Forelimb muscle (tissue), 1 donor: ENCODE results near the gene UFSP1. TPM values are rescaled to one million over a fixed set of nuclear protein-coding genes. Genes with fewer than 3 reads are reported as not detected.
"Not testable (repeated sequence)": the region's sequence is repeated elsewhere in the genome, so short reads cannot be mapped to it uniquely, and the experiment has no call there.

Experiments
- DNase-seq: peaks from one replicate; pipeline ENCODE4 v3.0.0-alpha.2; 2013; ENCODE audit warnings: low read depth
- polyA plus RNA-seq: library from polyadenylated mRNA; unstranded; fragments of 120-200 nt; gene quantifications from one replicate; pipeline ENCODE4 v1.2.1, GENCODE V29; 2013; ENCODE audit not compliant: insufficient read length

UFSP1 gene
- polyA plus RNA-seq: 2.0 TPM

DNA sequence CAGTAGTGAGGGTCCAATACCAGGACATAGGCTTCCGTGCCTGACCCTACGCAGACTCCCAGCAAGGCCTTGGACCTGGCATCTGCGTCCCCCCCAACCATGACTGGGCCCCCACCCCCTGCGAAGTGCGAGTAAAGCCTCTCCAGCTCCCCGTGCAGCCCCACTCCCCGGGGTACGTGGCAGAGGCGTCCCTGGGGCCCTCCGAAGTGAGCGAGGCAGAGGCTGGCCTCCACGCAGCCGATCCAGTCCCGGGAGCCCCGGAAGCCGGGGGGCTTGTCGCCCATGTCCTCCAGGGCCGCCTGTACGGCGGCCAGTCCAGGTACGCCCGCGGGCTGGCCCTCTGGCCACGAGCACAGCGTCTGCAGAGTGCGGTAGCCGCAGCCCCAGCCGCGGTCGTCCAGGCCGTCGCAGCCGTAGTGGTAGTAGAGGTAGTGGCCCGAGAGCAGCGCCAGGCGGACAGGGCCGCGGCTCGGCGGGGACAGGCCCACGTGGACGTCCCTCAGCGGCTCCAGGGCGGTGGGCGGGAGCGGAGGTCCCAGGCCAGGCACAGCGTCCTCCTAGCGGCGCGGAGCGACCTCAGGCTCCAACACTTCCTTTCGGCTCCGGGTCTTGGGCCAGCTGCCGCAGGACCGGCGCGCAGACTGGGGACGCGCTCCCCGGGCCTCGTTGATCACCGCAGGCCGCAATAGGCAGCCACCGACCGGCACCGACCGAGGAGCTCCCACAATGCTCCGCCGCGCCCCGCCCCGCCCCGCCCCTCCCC, at the start of gene UFSP1:
TSS of gene UFSP1 (minus strand) at position 728 of the 763 bp plus-strand sequence. CDS start at position 284, 444 bp downstream.
- DNase-seq: no peak

DNA sequence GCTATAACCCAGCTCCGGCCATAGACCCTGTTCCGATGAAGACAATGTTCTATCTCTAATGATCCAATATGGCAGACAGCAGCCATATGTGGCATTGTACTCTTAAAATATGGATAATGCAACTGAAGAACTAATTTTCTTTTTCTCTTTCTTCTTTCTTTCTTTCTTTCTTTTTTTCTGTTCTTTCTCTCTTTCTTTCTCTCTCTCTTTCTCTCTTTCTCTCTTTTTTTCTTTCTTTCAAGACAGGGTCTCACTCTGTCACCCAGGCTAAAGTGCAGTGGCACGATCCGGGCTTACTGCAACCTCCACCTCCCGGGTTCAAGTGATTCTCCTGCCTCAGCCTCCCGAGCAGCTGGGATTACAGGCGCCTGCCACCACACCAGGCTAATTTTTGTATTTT, 46.7 kb upstream of the UFSP1 start:
- not testable (repeated sequence) for DNase-seq

DNA sequence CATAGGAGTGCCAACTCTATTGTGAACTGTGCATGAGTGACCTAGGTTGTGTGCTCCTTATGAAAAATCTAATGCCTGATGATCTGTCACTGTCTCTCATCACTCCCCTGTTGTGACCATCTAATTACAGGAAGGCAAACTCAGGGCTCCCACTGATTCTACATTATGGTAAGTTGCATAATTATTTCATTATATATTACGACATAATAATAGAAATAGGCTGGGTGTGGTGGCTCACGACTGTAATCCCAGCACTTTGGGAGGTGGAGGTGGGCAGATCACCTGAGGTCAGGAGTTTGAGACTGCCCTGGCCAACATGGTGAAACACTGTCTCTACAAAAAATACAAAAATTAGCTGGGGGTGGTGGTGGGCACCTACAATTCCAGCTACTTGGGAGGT, 45.9 kb upstream of the UFSP1 start:
- DNase-seq: not testable (repeated sequence)

DNA sequence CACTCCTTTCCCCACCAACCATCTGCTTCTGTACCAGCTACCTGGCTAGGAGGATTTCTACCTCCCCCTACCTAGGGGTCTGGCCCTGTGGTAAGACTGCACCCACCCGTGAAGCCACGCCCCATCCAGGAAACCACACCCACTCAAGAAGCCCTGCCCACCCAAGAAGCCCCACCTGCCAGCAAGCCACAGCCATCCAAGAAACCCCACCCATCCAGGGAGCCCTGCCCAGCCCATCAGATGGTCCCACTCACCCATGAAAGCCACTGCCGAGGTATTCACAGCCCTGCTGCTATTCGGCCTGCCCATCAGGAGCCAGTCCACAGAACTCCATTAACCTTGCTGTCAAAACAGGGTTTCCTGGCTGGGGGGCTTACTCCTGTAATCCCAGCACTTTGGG, 44.2 kb upstream of the UFSP1 start:
- DNase-seq: no peak

DNA sequence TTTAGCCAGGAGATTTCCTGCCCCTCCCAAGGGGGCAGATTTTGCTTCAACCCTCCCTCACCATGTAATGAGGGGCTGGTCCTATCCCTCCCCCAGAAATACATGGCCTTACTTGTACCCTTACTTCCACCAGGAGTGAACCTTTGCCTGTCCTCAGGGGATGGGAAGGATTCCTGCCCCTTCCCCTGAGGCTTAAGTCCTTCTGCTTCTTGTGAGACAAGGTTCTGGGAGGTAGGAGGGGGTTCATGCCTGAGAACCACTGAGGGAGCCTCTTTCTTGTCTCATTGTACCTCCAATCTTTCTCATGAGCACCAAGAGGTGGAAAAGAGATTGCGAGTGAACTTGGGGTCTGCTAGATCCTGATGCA, 40.3 kb upstream of the UFSP1 start:
- DNase-seq: no peak

DNA sequence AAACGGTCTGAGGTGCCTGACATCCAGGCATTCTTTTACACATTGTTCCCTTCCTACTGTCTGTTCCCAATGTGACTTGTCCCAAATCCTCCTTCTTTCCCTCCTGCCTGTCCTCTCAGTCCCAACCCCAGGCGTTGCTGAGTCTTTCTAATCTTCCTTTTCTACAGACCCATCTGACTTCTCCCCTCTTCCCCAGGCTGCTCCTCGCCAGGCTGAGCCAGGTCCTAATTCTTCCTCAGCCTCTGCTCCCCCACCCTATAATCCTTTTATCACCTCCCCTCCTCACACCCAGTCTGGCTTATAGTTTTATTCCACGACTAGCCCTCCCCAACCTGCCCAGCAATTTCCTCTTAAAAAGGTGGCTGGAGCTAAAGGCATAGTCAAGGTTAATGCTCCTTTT, 34.1 kb upstream of the UFSP1 start:
- DNase-seq: not testable (repeated sequence)

DNA sequence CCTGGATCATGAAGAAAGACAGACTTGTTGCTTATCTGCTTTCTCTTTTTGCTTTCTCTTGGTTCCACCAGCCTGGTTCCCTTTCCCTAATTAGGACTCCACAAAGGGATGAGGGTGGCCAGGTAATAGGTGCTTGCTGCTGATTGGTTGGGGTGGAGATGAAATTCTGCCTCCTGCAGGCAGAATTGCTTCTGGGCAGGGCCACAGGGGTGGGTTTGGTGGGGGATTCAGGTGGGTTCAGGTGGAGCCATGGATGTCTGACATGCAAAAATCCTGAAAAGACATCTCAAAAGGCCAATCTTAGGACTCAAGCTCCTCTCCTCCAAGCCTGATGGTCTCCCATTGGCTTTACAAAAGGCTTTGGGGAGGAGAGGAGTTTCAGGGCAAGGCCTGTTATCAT, 31.5 kb upstream of the UFSP1 start:
- no peak for DNase-seq

DNA sequence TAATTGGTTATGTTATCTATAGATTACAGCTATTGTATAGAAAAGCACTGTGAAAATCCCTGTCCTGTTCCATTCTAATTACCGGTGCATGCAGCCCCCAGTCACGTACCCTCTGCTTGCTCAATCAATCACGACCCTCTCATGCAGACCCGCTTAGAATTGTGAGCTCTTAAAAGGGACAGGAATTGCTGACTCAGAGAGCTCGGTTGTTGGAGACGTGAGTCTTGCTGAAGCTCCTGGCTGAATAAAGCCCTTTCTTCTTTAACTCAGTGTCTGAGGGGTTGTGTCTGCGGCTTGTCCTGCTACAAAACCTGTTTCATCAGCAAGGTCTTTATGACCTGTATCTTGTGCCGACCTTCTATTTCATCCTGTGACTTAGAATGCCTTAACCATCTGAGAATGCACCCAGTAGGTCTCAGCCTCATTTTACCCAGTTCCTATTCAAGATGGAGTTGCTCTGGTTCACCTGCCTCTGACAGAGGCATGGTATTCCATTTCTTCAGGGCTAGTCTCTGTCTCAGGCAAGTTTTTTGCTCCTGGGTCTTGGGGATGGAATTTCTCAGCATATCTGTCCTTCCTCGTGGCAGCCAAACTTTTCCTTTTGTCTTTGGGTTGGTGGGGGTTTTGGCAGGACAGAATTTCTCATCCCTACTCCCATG, 30.4 kb upstream of the UFSP1 start:
- DNase-seq: not testable (repeated sequence)

DNA sequence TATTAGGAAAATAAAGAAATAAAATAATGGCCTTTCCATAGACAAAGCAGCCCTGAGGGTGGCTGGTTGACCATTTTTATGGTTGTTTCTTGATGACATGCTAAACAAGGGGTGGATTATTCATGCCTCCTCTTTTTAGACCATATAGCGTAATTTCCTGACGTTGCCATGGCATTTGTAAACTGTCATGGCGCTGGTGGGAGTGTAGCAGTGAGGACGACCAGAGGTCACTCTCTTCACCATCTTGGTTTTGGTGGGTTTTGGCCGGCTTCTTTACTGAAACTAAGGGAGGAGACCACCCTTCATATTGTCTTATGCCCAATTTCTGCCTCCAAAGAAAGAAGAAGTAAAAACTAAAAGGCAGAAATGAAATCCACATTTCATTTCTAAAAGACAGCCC, 29.8 kb upstream of the UFSP1 start:
- DNase-seq: not testable (repeated sequence)

DNA sequence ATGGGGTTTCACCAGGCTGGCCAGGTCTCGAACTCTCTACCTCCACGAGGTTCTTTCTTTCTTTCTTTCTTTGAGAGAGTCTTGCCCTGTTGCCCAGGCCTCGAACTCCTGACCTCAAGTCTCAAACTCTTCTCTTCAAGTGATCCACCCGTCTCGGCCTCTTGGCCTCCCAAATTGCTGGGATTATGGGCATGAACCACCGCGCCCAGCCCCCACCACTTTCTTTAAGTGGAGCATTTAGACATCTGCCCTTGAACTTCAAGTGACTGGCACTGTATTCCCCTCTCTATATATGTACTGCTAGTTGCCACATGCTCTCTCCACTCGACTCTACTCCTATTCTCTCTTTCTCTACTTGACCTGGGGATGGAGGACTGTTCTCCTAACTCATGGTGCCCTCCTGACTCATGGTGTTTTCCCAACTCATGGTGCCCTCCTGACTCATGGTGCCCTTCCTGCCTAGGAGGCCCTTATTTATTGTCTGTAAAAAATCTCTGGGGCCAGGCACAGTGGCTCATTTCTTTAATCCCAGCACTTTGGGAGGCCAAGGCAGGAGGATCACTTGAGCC, 25.4 kb upstream of the UFSP1 start:
- no peak for DNase-seq

DNA sequence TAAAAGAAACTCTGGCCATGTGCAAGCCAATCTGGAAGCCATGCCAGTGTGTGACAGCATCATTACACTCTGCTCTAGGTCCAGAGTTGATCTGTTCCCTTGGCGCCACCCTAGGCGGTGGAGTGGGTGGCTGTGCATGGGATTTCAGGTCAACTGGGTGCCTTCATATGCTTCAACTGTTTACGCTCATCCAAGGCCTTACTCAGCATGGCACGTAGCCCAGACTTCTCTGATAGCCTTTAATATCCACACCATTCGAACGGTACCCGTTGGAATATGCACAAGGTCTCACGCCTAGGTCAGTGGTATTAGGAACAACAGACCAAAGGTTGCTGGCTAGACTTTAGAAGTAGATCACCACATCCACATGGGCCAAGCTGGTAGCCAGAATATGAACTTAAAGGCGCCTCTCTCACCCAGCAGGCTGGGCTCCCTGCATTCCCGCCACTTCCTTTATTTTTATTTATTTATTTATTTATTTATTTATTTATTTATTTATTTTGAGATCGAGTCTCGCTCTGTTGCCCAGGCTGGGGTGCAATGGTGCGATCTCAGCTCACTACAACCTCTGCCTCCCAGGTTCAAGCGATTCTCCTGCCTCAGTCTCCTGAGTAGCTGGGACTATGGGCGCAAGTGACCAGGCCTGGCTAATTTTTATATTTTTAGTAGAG, 24.8 kb upstream of the UFSP1 start:
- DNase-seq: no peak

DNA sequence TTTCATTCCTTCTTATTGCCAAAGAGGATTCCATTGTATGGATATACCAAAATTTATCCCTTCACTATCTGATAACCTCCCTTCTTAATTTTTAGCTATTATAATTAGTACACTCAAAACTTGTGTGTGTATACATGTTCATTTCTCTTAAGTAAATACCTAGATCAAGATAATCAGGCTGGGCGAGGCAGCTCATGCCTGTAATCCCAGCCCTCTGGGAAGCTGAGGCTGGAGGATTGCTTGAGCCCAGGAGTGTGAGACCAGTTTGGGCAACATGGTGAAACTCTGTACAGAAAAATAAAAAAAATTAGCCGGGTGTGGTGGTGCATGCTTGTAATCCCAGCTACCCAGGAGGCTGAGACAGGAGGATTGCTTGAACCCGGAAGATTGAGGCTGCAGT, 22.0 kb upstream of the UFSP1 start:
- no peak for DNase-seq

DNA sequence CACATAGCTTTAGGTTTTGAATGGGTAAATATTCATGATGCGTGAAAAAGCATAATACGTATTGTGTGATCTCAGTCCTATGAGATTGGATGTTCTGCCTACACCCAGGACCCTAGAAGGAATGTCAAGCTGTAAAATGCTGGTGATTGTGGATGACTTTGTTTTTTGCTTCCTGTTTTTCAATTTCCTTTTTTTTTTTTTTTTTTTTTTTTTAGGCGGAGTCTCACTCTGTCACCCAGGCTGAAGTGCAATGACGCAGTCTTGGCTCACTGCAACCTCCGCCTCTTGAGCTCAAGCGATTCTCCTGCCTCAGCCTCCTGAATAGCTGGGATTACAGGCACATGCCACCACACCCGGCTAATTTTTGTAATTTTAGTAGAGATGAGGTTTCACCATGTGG, 20.9 kb upstream of the UFSP1 start:
- not testable (repeated sequence) for DNase-seq

DNA sequence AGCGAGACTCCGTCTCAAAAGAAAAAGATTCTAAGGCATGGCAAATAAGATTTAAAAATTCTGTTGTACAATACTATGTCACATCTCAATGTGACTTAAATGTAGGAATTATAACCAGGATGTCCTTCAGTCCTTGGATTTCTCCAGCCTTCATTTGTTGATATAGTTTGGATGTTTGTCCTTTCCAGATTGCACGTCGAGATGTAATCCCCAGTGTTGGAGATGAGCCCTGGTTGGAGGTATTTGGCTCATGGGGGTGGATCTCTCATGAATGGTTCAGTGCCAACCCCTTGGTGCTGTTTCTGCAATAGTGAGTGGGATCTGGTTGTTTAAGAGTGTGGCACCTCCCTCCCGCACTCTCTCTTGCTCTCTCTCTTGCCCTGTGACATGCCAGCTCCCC, 19.0 kb upstream of the UFSP1 start:
- no peak for DNase-seq

DNA sequence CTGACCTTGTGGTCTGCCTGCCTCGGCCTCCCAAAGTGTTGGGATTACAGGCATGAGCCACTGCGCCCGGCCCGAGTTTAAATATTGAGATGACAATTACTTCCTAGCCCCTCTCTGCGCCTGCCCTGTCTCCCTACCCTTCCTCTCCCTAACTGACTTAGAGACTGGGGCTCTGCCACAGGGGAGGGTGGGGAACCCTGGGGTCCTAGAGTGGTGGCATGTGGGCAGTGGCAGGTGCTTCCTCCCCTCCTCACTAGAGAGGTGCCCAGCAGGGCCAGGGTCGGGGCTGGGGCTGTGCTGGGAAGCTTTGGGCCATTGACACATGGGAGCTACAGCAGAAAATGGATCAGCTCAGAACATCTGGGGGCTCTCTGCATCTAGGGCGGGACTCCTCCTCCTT, 13.1 kb upstream of the UFSP1 start:
- no peak for DNase-seq

DNA sequence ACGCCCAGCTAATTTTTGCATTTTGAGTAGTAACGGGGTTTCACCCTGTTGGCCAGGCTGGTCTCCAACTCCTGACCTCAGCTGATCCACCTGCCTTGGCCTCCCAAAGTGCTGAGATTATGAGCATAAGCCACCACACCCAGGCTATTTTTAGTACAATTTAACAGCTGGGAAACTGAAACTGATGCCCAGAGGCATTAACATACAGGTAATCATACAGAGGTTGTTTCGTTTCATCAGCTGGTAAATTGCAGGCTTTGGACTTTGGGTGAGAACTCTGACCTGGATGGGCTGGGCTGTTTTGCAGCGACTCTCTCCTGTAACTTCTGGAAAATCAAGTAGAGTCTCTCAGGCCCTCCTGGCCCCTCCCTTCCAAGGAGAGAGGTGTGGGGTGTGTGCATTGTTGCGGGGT, 12.4 kb upstream of the UFSP1 start:
- DNase-seq: no peak

DNA sequence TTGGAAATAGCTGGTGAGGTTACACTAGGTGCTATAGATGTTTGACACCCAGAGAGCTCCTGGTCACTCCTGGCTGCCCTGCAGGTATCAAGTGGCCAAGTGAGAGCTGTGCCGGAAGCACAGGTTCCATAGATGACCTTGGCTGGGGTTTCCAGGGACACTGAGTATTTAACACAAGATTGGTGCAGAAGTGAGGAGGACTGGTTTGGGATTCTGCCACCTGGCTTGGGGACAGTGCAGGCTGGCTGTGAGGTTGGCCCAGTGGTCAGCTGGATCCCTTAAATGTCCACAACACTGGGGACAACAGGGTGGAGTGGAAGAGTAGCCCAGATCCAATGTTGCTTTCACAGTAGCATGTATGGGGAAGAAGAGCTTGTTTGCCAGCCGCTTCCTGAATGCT, 11.5 kb upstream of the UFSP1 start:
- DNase-seq: no peak

DNA sequence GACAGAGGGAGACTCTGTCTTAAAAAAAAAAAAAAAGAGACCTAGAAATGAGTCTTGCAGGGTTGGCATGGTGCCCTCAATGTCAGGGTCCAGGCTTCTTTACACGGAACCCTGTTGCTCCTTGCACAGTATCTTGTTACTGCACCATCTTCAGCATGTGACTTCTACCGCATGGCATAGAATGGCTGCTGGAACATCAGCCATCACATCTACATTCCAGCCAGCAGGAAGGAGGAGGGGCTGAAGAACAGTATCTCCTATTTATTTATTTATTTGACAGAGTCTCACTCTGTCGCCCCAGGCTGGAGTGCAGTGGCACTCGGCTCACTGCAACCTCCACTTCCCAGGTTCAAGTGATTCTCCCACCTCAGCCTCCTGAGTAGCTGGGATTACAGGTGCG, 9.9 kb upstream of the UFSP1 start:
- no peak for DNase-seq

DNA sequence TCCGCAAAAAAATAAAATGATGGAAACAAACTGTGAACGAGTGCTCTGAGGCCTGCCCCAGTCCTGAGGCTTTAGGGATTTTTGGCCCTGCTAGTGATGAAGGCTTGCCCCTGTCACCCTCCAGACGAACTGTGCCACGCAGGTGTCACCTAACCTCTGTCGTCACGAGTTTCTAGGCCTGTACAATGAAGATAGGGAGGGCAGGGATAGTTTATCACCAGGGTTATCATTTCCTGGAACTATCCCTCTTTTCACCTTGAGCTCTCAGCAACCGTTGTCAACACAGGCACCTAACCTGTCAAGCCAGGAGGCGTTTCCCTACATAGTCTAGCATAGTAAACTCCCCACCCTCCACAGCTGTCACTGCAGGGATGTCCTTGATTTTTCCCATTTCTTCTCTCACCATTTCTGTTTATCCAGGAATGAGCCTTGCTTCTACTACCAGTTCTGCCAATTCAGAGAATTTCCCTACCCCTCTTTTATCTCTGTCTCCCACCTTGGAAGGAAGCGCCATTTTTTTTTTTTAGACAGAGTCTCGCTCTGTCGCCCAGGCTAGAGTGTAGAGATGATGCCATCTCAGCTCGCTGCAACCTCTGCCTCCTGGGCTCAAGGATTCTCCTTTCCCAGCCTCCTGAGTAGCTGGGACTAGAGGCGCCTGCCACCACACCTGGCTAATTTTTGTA, 8.4 kb upstream of the UFSP1 start:
- DNase-seq: no peak

DNA sequence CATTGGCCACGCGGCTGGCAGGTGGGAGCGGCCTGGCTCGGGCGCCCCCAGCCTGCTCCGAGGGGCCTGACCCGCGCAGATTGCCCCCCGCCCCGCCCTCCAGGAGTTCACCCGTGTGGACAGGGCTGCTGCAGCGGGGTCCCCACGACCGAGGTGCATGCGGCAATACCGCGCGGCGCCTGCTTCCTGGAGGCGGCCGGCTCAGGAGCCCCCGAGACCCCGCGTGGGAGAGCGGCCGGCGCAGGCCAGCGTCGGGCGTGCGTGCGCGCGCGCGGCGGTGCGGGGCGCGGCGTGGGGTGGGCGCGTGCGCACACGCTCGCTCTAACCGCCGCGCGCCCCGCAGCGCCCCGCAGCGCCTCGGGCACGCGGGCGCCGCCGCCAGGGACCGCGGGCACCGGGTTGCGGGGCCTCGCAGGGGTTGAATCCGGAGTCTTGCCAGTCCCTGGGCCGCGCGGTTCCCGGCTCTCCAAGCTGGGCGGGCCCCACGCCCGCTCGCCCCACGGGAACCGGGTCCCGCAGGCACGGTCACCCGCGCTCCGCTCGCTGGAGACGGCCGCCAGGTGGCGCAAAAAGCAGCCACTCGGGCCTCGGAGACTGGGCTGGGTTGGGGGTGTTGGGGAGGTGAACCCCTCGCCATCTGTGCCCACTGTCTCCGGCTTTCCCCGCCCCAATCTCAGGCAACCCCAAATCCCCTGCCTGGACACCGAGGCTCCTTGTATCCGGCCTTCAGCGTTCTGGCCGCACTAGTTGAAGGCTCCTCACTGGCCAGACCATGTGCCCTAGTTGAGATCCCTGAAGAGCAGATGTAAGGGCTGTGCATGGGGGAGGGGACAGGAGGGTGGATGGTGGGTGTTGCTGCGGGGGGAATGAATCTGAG, 7.5 kb upstream of the UFSP1 start:
- no peak for DNase-seq
